ENCODE results near the gene ITPRIPL2.

Gene ITPRIPL2

DNA sequence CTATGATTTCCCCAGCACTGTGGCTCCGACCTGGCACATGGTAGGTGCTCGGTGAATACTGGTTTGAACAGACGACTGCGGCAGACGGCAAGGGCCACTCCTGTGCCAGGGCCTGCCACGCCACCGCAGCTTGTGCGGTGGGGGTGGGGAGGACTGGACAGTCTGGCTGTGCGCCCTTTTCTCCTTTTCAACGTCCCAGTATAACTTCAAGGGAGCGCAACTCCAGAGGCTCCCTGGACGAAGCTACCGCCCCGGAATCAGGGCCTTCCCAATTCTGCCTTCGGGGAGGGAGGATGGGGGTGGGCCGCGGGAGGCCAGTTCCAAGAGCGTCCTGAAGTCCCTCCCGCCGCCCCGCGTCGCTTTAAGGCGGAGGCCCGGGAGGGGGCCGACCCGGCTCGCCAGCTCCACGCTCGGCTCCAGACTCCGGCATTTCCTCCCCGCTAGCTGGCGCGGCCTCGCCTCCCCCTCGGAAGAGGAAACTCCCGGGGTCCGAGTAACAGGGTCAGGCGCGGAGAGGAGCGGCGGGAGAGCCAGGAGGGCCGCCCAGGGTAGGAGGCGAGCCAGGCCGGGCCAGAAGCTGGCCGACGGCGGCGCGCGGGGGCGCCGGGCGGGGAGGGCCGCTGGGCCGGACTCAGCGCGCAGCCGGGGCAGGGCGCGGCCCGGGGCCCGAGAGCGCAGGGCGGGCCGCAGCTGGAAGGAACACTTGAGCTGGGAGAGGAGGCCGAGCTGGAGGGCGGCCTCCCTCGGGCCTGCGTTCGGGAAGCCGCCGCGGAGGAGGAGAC is at the start of gene ITPRIPL2:
Gene ITPRIPL2, plus strand, starts transcription at position 388 of the 782 bp plus-strand sequence. CDS start 498 bp downstream, outside the sequence.
- no peak for FAIRE-seq
- peak; percentile 84 for DNase-seq (ENCODE audit: low spot score)

- no peak for DNase-seq (ENCODE audit: low spot score)
- FAIRE-seq = no peak
Measured at GRCh38 chr16:19066988-19067348, 46.8 kb upstream of the ITPRIPL2 start.

- DNase-seq (ENCODE audit: low spot score) (peak; percentile 96), FAIRE-seq (no peak)
Measured at GRCh38 chr16:19067349-19068236, 46.2 kb upstream of the ITPRIPL2 start, which contains the start of gene COQ7. Gene COQ7 (plus strand): TSS chr16:19067614. CDS start chr16:19067665, 51 bp downstream.

DNA sequence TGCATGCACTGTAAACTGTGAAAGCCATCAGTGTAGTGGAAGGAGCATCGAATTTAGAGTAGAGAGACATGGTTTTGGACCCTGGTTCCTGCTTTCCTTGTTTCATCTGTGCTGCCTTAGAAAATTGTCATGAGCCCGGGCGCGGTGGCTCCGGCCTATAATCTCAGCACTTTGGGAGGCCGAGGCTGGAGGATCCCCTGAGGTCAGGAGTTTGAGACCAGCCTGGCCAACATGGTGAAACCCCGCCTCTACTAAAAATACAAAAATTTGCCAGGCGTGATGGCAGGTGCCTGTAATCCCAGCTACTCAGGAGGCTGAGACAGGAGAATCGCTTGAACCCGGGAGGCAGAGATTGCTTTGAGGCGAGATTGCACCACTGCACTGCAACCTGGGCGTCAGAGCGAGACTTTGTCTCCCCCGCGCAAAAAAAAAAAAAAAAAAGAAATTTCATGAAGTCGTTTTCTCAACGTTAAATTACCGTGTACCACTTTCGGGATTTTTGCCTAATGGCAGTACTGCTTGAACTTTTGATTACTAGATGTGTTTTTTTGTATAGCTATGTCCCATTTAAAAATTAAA is 45.4 kb upstream of the ITPRIPL2 start:
- DNase-seq (ENCODE audit: low spot score) = no peak
- FAIRE-seq = no peak

DNA sequence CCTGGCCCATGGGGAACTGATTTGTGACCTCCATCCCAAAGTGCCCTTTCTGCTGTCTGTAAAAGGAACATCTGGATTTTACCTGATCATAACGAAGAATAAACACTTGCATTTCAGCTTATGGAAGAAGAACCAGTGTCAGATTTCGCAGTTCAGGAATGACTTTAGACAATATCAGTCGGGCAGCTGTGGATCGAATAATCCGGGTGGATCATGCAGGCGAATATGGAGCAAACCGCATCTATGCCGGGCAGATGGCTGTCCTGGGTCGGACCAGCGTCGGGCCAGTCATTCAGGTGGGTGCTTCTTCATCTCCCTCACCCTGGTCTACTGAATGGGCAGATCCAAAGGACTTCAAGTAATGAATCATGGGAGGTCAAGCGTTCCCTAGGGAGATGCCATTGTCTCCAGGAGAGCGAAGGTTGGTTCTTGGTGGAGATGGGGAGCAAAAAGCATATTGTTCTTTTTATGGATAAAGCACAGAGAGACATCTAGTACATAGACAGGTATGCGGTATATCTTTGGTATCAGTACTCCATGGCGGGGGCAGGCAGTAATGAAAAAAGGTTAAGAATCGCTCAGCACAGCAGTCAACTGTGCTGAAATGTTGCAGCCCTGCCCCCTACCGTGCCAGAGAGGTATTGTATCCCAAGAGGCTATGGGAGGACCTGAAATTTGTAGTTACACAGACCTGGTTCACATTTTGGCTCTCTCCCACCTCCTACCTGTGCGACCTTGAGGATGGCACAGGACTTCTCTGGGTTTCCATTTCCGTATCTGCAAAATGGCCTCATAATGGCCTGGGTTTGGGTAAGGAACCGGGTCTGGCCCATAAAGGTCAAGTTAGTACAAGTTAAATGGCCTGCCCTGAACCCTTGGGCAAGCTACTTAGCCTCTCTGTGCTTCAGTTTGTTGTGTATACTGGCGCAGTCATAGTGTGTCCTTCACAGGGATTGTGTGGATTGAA is 41.7 kb upstream of the ITPRIPL2 start:
- no peak for FAIRE-seq

DNA sequence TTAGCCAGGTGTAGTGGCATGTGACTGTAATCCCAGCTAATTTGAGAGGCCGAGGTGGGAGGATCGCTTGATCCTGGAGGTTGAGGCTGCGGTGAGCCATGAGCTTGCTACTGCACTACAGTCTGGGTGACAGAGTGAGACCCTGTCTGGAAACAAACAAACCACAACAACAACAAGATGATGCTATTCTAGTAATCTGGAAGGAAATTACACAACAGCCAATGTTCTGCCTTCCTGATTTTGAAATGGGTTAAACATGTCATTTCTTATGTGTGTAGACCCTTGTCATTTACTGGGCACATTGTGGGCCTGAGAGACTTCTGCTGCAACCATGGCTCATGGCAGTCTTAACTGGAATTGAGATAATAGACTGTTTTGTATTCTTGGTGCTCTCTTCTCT is 40.4 kb upstream of the ITPRIPL2 start:
- FAIRE-seq (no peak), DNase-seq (ENCODE audit: low spot score) (no peak)

More for the DNA sequence above, 41.7 kb upstream of the ITPRIPL2 start:
- DNase-seq (ENCODE audit: low spot score) = peak; percentile 43

DNA sequence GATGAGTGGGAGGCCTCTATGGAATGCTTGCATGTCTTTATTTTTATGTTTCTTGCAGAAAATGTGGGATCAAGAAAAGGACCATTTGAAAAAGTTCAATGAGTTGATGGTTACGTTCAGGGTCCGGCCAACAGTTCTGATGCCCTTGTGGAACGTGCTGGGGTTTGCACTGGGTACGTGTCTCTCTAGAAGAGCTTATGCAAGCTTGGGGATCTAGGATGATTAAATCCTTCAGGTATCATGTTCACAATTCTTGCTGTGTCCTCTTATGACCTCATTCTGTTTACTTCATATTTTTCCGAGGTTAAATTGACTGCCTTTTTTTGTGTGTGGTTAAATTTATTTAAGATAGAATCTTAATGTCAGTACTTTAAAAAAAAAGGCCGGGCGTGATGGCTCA is 39.9 kb upstream of the ITPRIPL2 start:
- FAIRE-seq (no peak), DNase-seq (ENCODE audit: low spot score) (no peak)

- no peak for DNase-seq (ENCODE audit: low spot score)
- no peak for FAIRE-seq
Measured at GRCh38 chr16:19075511-19075910, 38.3 kb upstream of the ITPRIPL2 start.

DNA sequence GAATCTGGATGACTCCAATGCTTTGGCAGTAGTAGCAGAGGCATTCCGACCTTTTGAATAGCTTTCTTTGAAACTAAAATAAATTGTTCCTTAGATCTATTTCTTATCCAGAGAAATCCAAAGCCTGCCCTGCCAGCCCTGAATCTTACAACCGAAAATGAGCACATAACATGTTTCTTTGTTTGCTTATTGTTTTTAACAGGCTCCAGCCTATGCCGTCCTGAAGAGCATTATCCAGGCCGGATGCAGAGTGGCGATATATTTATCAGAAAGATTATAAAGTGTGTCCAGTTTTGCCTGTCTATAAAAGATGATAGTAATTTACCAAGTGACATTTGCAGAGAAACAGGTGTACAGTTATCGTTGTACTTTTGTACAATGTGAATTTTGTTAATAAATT is 35.9 kb upstream of the ITPRIPL2 start:
- no peak for DNase-seq (ENCODE audit: low spot score)
- no peak for FAIRE-seq

- no peak for DNase-seq (ENCODE audit: low spot score)
- no peak for FAIRE-seq
Measured at GRCh38 chr16:19083670-19084069, 30.1 kb upstream of the ITPRIPL2 start.

DNA sequence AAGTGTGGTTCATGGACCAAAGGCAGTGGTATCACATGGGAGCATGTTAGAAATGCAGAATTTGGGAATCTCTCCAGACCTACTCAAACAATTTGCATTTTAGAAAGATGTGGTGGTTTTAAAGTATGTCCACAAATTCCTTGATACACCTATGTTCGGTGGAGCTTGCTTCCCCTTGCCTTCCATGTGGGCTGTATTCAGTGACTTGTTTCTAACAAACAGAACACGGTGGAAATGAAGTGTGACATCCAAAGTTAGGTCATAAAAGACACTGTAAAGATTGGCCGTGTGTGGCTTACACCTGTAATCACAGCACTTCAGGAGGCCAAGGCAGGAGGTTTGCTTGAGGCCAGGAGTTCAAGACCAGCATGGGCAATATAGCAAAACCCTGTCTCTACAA is 29.6 kb upstream of the ITPRIPL2 start:
- FAIRE-seq = no peak

DNA sequence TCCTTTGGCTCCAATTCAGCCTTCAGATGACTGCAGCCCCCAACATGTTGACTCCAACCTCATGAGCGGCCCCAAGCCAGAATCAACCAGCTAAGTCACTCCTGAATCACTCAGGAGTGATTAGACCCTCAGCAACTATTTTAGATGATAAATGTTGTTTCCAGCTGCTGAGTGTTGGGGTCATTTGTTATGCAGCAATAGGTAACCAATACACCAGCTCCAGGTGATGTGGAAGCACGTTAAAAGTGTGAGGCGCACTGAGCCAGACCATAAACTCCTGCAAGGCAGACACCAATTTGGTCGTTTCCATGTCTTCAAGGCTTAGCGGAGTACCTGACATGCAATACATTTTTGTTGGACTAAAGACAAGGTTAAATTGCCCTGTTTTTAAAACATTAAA is 28.9 kb upstream of the ITPRIPL2 start:
- FAIRE-seq (no peak), DNase-seq (ENCODE audit: low spot score) (no peak)

More for the DNA sequence above, 29.6 kb upstream of the ITPRIPL2 start:
- no peak for DNase-seq (ENCODE audit: low spot score)

GRCh38 chr16:19085679-19086200 is 28.0 kb upstream of the ITPRIPL2 start:
- DNase-seq (ENCODE audit: low spot score) = peak; percentile 29
- FAIRE-seq = no peak

DNA sequence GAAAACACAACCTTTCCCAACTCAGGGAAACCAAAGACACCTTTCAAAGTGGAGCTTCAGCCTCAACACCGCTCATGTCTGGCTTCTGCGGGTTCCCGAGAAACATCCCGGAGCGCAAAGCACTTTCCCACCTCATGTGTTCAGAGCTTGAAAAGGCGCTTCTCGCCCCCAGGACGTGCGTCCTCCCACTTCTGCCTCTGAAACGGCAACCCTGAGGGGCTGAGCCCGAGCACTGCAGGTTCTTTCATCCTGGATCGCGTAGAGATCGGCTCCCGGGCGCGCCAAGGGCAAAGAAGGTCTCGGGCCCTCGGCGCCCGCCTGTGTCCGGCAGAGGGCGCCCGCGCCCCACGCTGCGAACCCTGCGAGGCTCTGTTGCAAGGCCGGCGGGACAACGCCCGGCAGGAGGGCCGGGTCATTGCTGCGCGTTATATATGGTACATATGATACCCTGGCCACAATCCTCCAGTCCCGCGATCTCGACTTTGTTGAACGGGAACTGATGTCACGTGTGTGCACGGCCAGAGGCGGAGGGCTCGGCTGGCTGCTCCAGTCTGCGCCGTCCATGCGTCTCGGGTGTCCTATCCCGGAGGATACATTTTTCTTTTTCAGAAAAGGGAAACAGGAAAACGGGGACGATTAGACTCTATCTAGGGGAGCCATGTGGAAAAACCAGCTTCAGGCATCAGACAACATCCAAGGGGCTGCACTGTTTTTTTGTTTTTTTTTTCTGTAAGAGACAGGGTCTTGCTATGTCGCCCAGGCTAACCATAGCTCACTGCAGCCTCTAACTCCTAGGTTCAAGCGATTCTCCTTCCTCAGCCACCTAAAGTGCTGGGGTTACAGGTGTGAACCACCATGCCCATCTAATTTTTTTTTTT is 27.2 kb upstream of the ITPRIPL2 start:
- peak; percentile 83 for DNase-seq (ENCODE audit: low spot score)
- no peak for FAIRE-seq

GRCh38 chr16:19088341-19088916 is 25.3 kb upstream of the ITPRIPL2 start:
- DNase-seq (ENCODE audit: low spot score) = no peak
- FAIRE-seq = no peak

- DNase-seq (ENCODE audit: low spot score) = no peak
- no peak for FAIRE-seq
Measured at GRCh38 chr16:19089410-19089955, 24.3 kb upstream of the ITPRIPL2 start.

- no peak for FAIRE-seq
- DNase-seq (ENCODE audit: low spot score) = no peak
Measured at GRCh38 chr16:19090916-19091315, 22.8 kb upstream of the ITPRIPL2 start.

- no peak for FAIRE-seq
- no peak for DNase-seq (ENCODE audit: low spot score)
Measured at GRCh38 chr16:19092653-19093410, 20.9 kb upstream of the ITPRIPL2 start.
